ENCODE measurements around the gene CDKL2.

Gene CDKL2

DNA sequence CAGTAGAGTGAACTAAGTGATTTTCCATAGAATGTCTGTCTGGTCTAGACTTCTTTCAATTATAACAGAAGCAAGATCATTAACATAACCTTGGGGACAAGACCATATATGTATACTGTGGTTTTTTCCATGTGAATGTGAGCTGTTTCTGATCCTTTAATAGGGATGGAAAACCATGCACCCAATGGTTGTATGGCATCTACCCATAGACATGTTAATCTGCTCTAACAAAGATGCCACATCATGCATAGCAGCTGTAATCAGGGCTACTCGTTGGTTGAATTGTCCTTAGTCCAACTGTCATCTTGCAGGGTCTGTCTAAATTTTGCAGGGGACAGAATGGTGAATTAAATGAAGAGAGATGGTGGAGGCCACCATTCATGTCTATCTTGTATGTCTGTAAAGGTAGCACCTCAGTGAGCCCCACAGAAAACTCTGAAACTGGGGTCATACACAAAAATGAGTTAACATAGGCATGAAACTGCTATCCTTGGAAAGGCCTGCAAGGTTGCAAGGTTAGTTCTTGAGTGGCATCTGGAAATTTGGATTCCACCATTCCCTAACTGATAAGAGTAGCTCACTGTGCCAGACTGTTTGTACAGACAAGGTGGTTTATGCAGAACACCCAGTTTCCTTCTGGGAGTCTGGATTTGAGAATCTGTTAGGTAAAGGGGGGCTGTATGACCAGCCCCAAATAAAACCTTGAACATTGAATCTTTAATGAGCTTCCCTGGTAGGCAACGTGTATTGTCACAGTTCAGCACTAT lies 99.6 kb downstream of the CDKL2 start:
- TF ChIP-seq JUND (IDR thresholded peaks at IDR 0.05; ENCODE audit: low read depth): no peak
- no peak for DNase-seq (ENCODE audit: low read depth in 1 of 2, low spot score in 1 of 2)
- in situ Hi-C loops (cut with HindIII; ENCODE audit: low pct_unique_long_range_greater_than_20kb, low sequenced_read_pairs): no loop called here

Data from T47D (cell line).